Stimulated activated CD8-positive, alpha-beta memory T cell treated with anti-CD3 and anti-CD28 coated beads, Interleukin-15, amount 100 ng/mL, for 24 hours (primary cell): ENCODE results near the gene ICAM1.
A peak's percentile ranks its signal among the peaks of the same experiment; 100 is the strongest.
"Not testable (repeated sequence)": the region's sequence is repeated elsewhere in the genome, so short reads cannot be mapped to it uniquely, and the experiment has no call there.

Source experiments
- DNase-seq: peaks from one replicate; pipeline ENCODE4 v3.0.0-alpha.2; 2020; ENCODE audit warnings: low read depth

The ICAM1 gene

DNA sequence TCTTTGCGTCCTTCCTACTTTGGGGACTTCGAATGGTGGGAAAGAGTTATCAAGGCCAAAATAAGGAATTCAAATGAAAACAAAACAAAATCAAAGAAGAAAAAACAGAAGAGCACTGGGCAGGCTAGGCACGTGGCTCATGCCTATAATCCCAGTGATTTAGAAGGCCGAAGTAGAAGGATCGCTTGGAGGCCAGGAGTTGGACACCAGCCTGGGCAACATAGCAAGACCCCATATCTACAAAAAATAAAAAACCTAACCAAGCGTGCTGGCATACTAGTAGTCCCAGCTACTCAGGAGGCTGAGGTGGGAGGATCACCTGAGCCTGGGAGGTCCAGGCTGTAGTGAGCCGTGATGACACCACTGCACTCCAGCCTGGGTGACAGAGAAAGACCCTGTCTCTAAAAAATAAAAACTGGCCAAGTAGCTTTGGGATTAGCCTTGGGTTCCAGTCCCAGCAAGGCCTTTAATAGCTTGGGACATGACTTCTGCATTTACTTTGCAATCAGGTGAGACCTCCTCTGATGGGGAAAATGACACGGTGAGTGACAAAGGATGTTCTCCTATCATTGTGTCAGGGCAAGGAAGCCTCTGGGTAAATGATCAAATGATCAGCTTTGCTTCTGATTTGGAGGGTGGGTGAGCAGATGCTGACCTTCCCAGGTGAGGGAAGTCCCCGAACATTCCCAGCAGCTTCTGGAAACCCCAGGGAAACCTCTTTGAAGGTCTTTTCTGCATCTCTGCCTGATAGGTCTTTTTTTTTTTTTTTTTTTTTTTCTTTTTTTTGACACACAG is 7.1 kb downstream of the ICAM1 start:
- no peak for DNase-seq

- DNase-seq, result no peak
Observed at GRCh38 chr19:10278935-10279334, 8.0 kb downstream of the ICAM1 start.

GRCh38 chr19:10279737-10280442 is 9.0 kb downstream of the ICAM1 start:
- no peak for DNase-seq

- DNase-seq, result not testable (repeated sequence)
Observed at GRCh38 chr19:10282043-10282442, 11.1 kb downstream of the ICAM1 start.

DNA sequence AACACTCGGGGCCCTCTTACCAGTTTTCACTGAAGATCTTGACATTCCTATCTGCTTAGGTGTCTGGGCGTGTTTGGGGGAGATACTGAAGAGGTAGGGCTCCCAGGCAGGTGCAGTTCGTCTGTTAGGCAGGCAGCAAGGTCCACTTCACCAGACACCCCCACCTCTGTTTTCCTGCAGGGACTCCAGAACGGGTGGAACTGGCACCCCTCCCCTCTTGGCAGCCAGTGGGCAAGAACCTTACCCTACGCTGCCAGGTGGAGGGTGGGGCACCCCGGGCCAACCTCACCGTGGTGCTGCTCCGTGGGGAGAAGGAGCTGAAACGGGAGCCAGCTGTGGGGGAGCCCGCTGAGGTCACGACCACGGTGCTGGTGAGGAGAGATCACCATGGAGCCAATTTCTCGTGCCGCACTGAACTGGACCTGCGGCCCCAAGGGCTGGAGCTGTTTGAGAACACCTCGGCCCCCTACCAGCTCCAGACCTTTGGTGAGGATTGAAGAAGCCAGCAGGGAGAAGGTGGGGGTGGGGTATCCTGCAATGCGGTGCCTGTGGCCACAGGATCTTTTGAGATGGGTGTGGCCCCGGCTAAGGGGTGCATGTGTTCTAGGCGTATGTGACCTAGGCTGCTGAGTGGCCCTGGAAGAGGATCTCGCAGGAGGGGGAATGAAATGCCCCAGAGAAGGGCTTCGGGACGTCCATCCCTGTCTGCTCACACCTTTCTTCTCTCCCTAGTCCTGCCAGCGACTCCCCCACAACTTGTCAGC is 12.6 kb downstream of the ICAM1 start:
- DNase-seq, result no peak

DNA sequence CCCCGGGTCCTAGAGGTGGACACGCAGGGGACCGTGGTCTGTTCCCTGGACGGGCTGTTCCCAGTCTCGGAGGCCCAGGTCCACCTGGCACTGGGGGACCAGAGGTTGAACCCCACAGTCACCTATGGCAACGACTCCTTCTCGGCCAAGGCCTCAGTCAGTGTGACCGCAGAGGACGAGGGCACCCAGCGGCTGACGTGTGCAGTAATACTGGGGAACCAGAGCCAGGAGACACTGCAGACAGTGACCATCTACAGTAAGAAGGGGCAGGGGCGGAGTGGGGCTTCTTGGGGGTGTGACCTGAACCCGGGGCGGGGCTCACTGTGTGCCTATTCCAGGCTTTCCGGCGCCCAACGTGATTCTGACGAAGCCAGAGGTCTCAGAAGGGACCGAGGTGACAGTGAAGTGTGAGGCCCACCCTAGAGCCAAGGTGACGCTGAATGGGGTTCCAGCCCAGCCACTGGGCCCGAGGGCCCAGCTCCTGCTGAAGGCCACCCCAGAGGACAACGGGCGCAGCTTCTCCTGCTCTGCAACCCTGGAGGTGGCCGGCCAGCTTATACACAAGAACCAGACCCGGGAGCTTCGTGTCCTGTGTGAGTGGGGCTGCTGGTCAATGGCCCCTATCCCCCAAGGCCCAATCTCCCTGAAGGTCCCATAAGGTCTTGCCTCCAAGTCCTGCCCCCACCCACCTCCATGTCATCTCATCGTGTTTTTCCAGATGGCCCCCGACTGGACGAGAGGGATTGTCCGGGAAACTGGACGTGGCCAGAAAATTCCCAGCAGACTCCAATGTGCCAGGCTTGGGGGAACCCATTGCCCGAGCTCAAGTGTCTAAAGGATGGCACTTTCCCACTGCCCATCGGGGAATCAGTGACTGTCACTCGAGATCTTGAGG is 13.4 kb downstream of the ICAM1 start:
- no peak for DNase-seq

DNA sequence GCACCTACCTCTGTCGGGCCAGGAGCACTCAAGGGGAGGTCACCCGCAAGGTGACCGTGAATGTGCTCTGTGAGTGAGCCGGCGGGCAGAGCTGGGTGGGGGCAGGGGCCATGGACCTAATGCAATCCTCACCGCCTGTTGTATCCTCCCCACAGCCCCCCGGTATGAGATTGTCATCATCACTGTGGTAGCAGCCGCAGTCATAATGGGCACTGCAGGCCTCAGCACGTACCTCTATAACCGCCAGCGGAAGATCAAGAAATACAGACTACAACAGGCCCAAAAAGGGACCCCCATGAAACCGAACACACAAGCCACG is 14.0 kb downstream of the ICAM1 start:
- DNase-seq, result no peak

- DNase-seq, result no peak
Observed at GRCh38 chr19:10285393-10285792, 14.5 kb downstream of the ICAM1 start.

- DNase-seq, result no peak
Observed at GRCh38 chr19:10286803-10287737, 16.1 kb downstream of the ICAM1 start, which contains the start of gene ICAM4. Gene ICAM4, plus strand, starts transcription at chr19:10286955. Its CDS starts 58 bp downstream, at chr19:10287013.

DNA sequence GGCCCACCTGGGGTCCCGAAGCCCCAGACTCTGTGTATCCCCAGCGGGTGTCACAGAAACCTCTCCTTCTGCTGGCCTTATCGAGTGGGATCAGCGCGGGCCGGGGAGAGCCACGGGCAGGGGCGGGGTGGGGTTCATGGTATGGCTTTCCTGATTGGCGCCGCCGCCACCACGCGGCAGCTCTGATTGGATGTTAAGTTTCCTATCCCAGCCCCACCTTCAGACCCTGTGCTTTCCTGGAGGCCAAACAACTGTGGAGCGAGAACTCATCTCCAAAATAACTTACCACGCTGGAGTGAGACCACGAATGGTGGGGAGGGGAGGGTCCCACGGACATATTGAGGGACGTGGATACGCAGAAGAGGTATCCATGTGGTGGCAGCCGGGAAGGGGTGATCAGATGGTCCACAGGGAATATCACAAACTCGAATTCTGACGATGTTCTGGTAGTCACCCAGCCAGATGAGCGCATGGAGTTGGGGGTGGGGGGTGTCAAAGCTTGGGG is 17.8 kb downstream of the ICAM1 start:
- no peak for DNase-seq

DNA sequence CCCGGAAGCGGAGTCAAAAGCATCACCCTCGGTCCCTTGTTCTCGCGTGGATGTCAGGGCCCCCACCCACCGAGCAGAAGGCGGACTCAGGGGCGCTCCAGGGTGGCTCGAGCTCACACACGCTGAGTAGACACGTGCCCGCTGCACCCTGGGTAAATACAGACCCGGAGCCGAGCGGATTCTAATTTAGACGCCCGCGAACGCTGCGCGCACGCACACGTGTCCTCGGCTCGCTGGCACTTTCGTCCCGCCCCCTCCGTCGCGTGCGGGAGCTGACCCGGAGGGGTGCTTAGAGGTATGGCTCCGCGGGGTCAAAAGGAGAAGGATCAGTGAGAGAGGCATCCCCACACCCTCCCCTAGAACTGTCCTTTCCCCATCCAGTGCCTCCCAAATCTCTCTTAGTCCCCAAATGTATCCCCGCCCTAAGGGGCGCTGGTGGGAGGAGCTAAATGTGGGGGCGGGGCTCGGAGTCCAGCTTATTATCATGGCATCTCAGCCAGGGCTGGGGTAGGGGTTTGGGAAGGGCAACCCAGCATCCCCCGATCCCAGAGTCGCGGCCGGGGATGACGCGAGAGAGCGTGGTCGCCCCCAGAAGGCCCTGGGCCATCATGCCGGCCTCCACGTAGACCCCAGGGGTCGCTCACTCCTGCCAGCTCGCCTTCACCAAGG is 18.4 kb downstream of the ICAM1 start:
- DNase-seq, result no peak

DNA sequence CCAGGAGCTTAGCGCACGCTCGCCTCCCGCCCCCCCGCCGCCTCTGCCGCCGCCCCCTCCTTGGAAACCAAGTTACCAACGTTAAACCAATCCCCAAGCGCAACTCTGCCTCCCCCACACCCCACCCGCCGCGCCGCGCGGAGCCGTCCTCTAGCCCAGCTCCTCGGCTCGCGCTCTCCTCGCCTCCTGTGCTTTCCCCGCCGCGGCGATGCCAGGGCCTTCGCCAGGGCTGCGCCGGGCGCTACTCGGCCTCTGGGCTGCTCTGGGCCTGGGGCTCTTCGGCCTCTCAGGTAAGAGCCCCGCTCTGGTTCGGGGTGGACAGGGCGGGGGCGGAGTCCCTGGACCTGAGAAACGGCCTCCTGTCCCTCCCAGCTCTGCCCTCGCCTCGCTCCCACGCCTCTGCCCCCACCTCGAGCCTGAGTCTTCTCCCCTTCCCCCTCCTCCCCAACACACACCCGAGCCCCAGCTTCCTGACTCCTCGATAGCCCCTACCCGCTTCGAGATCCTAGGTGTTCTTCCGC is 19.0 kb downstream of the ICAM1 start, which contains the start of gene ICAM5:
ICAM5 (plus strand) TSS at position 117 of the 521 bp plus-strand sequence; CDS start at position 209, 92 bp downstream.
- DNase-seq, result no peak

GRCh38 chr19:10290357-10290875 is 19.5 kb downstream of the ICAM1 start:
- no peak for DNase-seq

DNA sequence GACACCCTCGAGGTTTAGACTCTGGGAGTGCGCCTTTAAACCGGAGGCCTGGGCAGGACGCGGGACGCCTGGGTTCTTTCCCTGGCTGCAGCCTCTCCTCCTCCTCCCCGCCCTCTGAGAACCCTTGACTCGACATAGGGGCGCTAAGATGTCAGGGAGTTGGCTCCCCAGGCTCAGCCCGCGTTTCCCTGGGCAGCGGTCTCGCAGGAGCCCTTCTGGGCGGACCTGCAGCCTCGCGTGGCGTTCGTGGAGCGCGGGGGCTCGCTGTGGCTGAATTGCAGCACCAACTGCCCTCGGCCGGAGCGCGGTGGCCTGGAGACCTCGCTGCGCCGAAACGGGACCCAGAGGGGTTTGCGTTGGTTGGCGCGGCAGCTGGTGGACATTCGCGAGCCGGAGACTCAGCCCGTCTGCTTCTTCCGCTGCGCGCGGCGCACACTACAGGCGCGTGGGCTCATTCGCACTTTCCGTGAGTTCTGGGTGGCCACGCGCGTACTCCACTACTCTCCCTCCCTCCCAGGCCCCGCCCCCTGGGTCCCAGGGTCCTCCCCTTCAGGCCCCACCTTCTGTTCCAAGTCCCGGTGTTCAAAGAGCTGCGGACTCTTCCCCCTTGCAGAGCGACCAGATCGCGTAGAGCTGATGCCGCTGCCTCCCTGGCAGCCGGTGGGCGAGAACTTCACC is 20.1 kb downstream of the ICAM1 start:
- DNase-seq, result no peak

DNA sequence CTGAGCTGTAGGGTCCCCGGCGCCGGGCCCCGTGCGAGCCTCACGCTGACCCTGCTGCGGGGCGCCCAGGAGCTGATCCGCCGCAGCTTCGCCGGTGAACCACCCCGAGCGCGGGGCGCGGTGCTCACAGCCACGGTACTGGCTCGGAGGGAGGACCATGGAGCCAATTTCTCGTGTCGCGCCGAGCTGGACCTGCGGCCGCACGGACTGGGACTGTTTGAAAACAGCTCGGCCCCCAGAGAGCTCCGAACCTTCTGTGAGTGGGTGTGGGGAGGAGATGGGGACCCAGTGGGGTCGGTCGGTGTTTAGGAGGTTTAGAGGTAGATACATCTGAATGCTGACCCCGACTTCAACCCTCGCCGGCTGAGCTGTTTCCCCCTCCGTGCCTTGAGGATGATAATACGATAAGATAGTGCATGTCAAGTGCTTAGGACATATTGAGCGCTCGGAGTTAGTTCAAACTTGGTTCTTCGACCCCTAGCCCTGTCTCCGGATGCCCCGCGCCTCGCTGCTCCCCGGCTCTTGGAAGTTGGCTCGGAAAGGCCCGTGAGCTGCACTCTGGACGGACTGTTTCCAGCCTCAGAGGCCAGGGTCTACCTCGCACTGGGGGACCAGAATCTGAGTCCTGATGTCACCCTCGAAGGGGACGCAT is 20.8 kb downstream of the ICAM1 start:
- no peak for DNase-seq

DNA sequence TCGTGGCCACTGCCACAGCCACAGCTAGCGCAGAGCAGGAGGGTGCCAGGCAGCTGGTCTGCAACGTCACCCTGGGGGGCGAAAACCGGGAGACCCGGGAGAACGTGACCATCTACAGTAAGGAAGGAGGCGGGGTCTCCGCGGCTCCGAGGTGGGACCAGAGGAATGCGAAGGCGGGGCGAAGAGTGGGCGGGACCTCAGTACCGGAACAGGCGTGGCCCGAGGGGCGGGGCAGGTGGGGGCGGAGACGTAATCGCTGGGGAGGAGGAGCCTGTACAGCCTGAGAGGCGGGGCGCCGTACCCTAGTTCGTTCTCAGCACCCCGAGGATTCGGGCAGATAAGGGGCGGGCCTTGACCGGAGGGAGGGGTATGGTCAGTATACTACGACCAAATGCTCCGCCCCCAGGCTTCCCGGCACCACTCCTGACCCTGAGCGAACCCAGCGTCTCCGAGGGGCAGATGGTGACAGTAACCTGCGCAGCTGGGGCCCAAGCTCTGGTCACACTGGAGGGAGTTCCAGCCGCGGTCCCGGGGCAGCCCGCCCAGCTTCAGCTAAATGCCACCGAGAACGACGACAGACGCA is 21.4 kb downstream of the ICAM1 start:
- DNase-seq, result peak; percentile 65

DNA sequence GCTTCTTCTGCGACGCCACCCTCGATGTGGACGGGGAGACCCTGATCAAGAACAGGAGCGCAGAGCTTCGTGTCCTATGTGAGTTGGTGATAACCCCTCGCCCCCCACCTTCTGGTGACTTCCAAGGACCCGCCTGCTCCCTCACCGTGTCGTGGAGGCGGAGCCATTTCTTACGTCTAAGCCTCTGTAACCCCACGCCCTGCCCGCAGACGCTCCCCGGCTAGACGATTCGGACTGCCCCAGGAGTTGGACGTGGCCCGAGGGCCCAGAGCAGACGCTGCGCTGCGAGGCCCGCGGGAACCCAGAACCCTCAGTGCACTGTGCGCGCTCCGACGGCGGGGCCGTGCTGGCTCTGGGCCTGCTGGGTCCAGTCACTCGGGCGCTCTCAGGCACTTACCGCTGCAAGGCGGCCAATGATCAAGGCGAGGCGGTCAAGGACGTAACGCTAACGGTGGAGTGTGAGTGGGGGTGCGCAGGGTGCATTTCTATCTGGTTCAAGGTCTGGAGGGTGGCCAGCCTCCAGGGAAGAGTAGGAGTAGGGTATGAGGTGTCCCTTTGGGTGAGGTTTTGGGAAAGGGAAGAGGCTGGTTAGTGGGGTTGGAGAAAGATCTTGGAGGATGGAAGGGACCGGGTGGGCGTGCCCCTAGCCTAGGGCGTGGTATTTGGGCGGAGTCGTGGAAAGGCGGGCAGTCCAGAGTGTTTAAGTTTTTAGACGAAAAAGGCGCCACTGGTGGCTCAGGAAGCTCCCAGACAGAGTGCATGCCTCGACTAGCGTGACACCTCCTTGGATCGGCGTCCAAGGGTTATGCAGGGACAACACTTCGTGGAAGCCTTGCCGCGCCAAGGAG is 22.1 kb downstream of the ICAM1 start:
- no peak for DNase-seq
